ENCODE measurements around the gene CCDC88B.

Gene CCDC88B

DNA sequence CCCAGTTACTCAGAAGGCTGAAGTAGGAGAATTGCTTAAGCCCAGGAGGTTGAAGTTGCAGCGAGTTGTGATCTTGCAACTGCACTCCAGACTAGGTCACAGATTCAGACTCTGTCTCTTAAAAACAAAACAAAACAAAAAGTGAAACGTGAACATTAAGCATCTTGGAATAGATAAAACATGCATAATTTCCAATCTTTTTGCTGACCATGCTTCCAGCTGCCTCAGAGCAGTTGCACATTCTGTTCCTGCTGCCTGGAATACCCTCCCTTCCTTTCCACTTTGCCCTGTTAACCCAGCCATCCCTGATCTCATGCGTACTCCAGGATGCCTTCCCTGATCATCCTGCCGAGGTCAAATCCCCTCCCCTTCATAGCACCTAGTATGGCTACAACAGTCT, 718 bp upstream of the CCDC88B start:
- TF ChIP-seq EGR1 (IDR thresholded peaks at IDR 0.05) (no peak), ZBTB7A (IDR thresholded peaks at IDR 0.05; ENCODE audit: low read depth) (no peak), TEAD4 (IDR thresholded peaks at IDR 0.05) (no peak)

DNA sequence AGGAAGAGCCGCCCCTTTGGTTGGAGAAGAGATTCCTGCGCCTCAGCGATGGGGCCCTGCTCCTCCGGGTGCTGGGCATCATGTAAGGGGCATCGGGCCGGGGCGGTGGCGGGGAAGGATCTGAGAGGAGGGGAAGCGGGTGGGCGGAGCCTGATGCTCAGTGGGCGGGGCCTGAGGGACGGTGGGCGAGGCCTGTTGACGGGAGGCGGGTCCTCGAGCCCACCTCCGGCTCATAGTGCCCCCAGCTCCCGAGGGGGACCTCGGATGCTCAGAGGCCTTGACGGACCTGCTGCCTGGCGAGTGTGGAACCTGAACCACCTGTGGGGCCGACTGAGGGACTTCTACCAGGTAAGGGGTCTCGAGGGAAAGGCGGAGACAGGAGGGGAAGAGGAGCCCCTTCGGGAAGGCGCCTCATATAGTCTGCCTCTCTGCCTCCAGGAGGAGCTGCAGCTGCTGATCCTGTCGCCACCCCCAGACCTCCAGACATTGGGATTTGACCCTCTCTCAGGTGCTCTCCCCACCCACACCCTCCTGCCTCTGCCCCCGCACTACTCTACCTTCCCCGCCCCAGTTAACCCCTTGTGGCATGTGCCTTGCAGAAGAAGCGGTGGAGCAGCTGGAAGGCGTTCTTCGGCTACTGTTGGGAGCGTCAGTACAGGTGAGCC, 799 bp downstream of the CCDC88B start:
- TF ChIP-seq ZBTB7A (IDR thresholded peaks at IDR 0.05; ENCODE audit: low read depth) (0 out of 2 replicates have a peak, but pooled peaks have one; percentile 26), EGR1 (IDR thresholded peaks at IDR 0.05) (0 out of 2 replicates have a peak, but pooled peaks have one; percentile 25), TAF1 (IDR thresholded peaks at IDR 0.05; ENCODE audit: low read depth) (no peak)
- TF ChIP-seq, protein P1, sequence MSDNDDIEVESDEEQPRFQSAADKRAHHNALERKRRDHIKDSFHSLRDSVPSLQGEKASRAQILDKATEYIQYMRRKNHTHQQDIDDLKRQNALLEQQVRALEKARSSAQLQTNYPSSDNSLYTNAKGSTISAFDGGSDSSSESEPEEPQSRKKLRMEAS (IDR thresholded peaks at IDR 0.05): no peak

DNA sequence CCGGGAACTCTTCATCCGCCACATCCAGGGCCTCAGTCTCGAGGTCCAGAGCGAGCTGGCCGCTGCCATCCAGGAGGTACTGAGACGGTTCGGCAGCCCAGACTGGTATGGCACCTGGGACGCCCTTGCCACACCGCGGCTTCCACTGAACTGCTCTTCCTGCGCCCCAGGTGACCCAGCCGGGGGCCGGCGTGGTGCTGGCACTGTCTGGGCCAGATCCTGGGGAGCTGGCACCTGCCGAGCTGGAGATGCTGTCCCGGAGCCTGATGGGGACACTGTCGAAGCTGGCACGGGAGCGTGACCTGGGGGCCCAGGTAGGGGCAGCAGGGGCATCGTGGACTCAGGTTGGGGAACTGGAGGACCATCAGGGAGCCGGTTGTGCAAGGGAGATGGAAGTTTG, 1.4 kb downstream of the CCDC88B start:
- TF ChIP-seq, protein P2, sequence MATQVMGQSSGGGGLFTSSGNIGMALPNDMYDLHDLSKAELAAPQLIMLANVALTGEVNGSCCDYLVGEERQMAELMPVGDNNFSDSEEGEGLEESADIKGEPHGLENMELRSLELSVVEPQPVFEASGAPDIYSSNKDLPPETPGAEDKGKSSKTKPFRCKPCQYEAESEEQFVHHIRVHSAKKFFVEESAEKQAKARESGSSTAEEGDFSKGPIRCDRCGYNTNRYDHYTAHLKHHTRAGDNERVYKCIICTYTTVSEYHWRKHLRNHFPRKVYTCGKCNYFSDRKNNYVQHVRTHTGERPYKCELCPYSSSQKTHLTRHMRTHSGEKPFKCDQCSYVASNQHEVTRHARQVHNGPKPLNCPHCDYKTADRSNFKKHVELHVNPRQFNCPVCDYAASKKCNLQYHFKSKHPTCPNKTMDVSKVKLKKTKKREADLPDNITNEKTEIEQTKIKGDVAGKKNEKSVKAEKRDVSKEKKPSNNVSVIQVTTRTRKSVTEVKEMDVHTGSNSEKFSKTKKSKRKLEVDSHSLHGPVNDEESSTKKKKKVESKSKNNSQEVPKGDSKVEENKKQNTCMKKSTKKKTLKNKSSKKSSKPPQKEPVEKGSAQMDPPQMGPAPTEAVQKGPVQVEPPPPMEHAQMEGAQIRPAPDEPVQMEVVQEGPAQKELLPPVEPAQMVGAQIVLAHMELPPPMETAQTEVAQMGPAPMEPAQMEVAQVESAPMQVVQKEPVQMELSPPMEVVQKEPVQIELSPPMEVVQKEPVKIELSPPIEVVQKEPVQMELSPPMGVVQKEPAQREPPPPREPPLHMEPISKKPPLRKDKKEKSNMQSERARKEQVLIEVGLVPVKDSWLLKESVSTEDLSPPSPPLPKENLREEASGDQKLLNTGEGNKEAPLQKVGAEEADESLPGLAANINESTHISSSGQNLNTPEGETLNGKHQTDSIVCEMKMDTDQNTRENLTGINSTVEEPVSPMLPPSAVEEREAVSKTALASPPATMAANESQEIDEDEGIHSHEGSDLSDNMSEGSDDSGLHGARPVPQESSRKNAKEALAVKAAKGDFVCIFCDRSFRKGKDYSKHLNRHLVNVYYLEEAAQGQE (IDR thresholded peaks at IDR 0.05; ENCODE audit: low read depth): no peak
- TF ChIP-seq TEAD4 (IDR thresholded peaks at IDR 0.05) (no peak), FOXM1 (IDR thresholded peaks at IDR 0.05; ENCODE audit: borderline replicate concordance, low read depth) (no peak), CREB1 (IDR thresholded peaks at IDR 0.05; ENCODE audit: low read depth) (no peak), YY1 (IDR thresholded peaks at IDR 0.05; ENCODE audit: low read depth) (no peak), NFIC (IDR thresholded peaks at IDR 0.05) (no peak), CEBPB (IDR thresholded peaks at IDR 0.05) (no peak), RAD21 (IDR thresholded peaks at IDR 0.05; ENCODE audit: low read depth) (no peak), ZBTB7A (IDR thresholded peaks at IDR 0.05; ENCODE audit: low read depth) (no peak), EP300 (IDR thresholded peaks at IDR 0.05; ENCODE audit: borderline replicate concordance) (no peak), TAF1 (IDR thresholded peaks at IDR 0.05; ENCODE audit: low read depth) (no peak), TCF12 (IDR thresholded peaks at IDR 0.05; ENCODE audit: low read depth) (no peak), EGR1 (IDR thresholded peaks at IDR 0.05) (no peak)
- TF ChIP-seq, protein P1 (IDR thresholded peaks at IDR 0.05): no peak
- TF ChIP-seq, protein P3, sequence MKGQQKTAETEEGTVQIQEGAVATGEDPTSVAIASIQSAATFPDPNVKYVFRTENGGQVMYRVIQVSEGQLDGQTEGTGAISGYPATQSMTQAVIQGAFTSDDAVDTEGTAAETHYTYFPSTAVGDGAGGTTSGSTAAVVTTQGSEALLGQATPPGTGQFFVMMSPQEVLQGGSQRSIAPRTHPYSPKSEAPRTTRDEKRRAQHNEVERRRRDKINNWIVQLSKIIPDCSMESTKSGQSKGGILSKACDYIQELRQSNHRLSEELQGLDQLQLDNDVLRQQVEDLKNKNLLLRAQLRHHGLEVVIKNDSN (IDR thresholded peaks at IDR 0.05): no peak

DNA sequence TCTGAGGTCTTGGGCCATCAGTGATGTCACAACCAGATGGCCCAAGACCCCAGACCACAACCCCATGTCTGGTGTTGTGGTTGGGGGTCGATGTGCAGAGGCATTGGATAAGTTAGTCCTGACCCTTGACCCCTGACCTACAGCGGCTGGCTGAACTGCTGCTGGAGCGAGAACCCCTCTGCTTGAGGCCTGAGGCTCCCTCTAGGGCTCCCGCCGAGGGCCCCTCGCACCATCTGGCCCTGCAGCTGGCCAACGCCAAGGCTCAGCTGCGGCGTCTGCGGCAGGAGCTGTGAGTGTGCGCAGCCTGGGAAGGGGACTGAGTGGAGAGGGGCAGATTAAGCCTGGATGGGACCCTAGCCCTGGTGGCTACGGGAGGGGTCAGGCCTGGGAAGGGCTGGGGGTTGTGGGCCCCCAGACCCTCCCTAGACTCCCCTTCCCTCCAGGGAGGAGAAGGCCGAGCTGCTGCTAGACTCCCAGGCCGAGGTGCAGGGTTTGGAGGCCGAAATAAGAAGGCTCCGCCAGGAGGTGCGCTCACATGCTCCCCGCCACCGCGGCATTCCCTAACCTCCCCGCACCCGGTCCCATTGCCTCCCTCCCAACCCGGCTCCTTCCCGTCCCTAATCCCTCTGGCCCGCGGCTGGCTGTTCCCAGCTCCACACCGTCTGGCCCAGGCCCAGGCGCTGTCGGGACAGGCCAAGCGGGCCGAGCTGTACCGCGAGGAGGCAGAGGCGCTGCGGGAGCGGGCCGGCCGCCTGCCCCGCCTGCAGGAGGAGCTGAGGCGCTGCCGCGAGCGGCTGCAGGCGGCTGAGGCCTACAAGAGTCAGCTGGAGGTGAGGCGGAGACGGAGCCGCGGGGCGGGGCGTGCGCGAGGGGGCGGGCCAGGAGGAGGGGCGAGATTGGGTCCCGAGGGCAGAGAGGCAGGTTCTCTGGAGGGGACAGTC, 2.1 kb downstream of the CCDC88B start:
- TF ChIP-seq TAF1 (IDR thresholded peaks at IDR 0.05; ENCODE audit: low read depth) (peak; percentile 35; the same call in 1 of the 2 replicates), FOXM1 (IDR thresholded peaks at IDR 0.05; ENCODE audit: borderline replicate concordance, low read depth) (no peak), RAD21 (IDR thresholded peaks at IDR 0.05; ENCODE audit: low read depth) (peak; percentile 36; the same call in 1 of the 2 replicates), NFIC (IDR thresholded peaks at IDR 0.05) (0 out of 2 replicates have a peak, but pooled peaks have one; percentile 33), ZBTB7A (IDR thresholded peaks at IDR 0.05; ENCODE audit: low read depth) (no peak)
- TF ChIP-seq, protein P3 (IDR thresholded peaks at IDR 0.05): peak; percentile 38; the same call in 1 of the 2 replicates
- TF ChIP-seq, protein P1 (IDR thresholded peaks at IDR 0.05): 0 out of 2 replicates have a peak, but pooled peaks have one; percentile 25

DNA sequence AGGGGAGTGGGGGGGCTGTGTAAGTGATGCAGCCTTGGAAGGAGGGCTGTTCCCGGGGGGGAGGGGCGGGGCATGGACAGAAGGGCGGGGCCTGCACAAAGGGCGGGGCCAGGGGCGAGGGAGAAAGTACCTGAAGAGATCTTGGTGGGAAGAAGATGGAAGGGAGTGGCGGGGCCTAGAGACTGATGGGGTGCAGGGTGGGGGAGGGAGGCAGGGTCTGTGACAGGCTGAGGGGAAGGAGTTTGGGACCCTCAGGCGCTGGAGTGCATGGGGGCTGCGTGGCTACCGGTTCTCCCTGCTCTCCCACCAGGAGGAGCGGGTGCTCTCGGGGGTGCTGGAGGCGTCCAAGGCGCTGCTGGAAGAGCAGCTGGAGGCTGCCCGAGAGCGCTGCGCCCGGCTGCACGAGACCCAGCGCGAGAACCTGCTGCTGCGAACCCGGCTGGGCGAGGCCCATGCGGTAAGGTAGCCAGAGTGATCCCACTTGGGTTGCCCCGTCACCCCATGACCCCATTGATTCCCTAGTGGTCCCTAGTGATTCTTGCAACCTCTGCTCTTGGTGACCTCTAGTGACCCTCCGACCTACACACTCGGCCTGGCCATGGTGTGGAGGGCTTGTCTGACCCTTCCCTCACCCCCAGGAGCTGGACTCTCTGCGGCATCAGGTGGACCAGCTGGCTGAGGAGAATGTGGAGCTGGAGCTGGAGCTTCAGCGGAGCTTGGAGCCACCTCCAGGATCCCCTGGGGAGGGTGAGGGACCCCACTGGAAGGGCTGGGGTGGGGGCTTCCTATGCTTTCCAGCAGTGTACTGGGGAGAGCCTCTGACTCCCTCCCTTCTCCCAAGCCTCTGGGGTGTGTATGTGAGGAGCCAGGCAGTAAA, 3.1 kb downstream of the CCDC88B start:
- TF ChIP-seq TEAD4 (IDR thresholded peaks at IDR 0.05): no peak
- TF ChIP-seq CREB1 (IDR thresholded peaks at IDR 0.05; ENCODE audit: low read depth): no peak
- TF ChIP-seq, protein P1 (IDR thresholded peaks at IDR 0.05): no peak
- no peak for TF ChIP-seq RAD21 (IDR thresholded peaks at IDR 0.05; ENCODE audit: low read depth)
- no peak for TF ChIP-seq FOXM1 (IDR thresholded peaks at IDR 0.05; ENCODE audit: borderline replicate concordance, low read depth)
- no peak for TF ChIP-seq YY1 (IDR thresholded peaks at IDR 0.05; ENCODE audit: low read depth)
- TF ChIP-seq, protein P3 (IDR thresholded peaks at IDR 0.05): no peak
- TF ChIP-seq EP300 (IDR thresholded peaks at IDR 0.05; ENCODE audit: borderline replicate concordance): no peak
- no peak for TF ChIP-seq ZBTB7A (IDR thresholded peaks at IDR 0.05; ENCODE audit: low read depth)
- TF ChIP-seq, protein P2 (IDR thresholded peaks at IDR 0.05; ENCODE audit: low read depth): no peak
- no peak for TF ChIP-seq NFIC (IDR thresholded peaks at IDR 0.05)
- no peak for TF ChIP-seq CEBPB (IDR thresholded peaks at IDR 0.05)
- TF ChIP-seq EGR1 (IDR thresholded peaks at IDR 0.05): no peak
- no peak for TF ChIP-seq TCF12 (IDR thresholded peaks at IDR 0.05; ENCODE audit: low read depth)

All from Ishikawa (cell line).